Measurements from ENCODE around the gene ZNF177. TPM values are rescaled to one million over a fixed set of nuclear protein-coding genes. Genes with fewer than 3 reads are reported as not detected.
A peak's percentile ranks its signal among the peaks of the same experiment; 100 is the strongest.

The ZNF177 gene
- total RNA-seq (1.1 and 2.8 TPM in 2 replicates), polyA plus RNA-seq (2.1 and 2.5 TPM in 2 replicates), polyA minus RNA-seq (1.1 and 1.6 TPM in 2 replicates)
- total RNA-seq (2013), result 3.2 TPM

DNA sequence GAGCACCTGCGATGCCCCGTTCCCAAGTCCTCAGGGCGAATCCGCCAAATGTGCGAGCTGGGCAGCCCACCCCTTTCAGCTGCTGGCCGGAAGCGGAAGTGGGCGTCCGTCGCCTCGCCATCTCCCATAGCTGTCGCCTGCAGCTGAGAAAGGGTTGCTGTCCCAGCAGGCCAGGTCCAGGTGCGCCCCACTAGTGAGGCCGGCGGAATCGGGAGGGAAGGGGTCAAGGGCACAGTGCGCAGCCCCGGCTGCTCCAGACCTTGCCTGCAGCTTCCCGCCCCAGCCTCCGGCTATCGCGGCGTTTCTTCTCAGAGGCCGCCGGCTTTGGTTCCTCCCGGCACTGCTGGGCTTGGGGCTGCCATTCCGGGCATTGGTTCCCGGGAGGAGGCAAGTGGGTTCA is at the start of gene ZNF177:
Gene ZNF177 (plus strand): TSS at position 109 of the 400 bp plus-strand sequence. CDS start 15,299 bp downstream, outside the sequence.
- ATAC-seq (ENCODE audit: low read depth), result no peak
- H3K4me2 ChIP-seq (replicated peaks; ENCODE audit: low read depth, low read length, poor library complexity, severe bottlenecking), result peak within 1 kb of the TSS; percentile 24
- intact Hi-C loops (cut with micrococcal nuclease), result no loop called here
- peaks cover 30% of the 10 kb centered on the region for H3K9me3 Mint-ChIP-seq (ENCODE audit: insufficient read depth)
- ChIA-PET POLR2A (no interaction called here), CTCF (no interaction called here)
- H3K9ac ChIP-seq (ENCODE audit: low read length), result no peak within 1 kb of the TSS
- no peak within 1 kb of the TSS for H3K4me3 ChIP-seq (ENCODE audit: control extremely low read depth in 1 of 5, extremely low read depth in 1 of 5, insufficient read depth in 1 of 5, low read depth in 2 of 5, low read length in 4 of 5)
- H3K4me1 Mint-ChIP-seq, result peaks cover 6% of the 10 kb centered on the region
- H3K27ac ChIP-seq (ENCODE audit: low read length in 2 of 2), result no peak within 1 kb of the TSS
- no peak within 1 kb of the TSS for H3K27ac Mint-ChIP-seq
- H3K27me3 Mint-ChIP-seq, result peaks cover 14% of the 10 kb centered on the region
- H3K4me1 ChIP-seq (ENCODE audit: control insufficient read depth in 2 of 2, insufficient read depth in 2 of 2, low read length in 2 of 2), result peaks cover 0 to 8% of the 10 kb centered on the region in 2 donors
- H2AFZ ChIP-seq (ENCODE audit: insufficient read depth, low read depth, low read length, poor library complexity, severe bottlenecking), result no peak within 1 kb of the TSS
- H3K4me3 Mint-ChIP-seq, result no peak within 1 kb of the TSS
- peaks cover 0 to 11% (median 2%) of the 10 kb centered on the region in 4 experiments for H3K27me3 ChIP-seq (replicated peaks in 1 of 4; ENCODE audit: control extremely low read depth in 1 of 4, control insufficient read depth in 3 of 4, insufficient read depth in 4 of 4, low read length in 3 of 4)
- 11% methylated on average over 28 of the region's 28 CpGs for WGBS (ENCODE audit: insufficient coverage)
- no peaks in the 10 kb centered on the region for H4K20me1 ChIP-seq (ENCODE audit: control insufficient read depth, insufficient read depth, low read length, poor library complexity, severe bottlenecking)
- no peaks in the 10 kb centered on the region for H3K79me2 ChIP-seq (ENCODE audit: control insufficient read depth, insufficient read depth, low read length)
- no peak for DNase-seq
- H3K9me3 ChIP-seq (ENCODE audit: control extremely low read depth in 1 of 3, control insufficient read depth in 2 of 3, insufficient read depth in 1 of 3, low read length in 2 of 3), result peaks cover 0 to 67% (median 48%) of the 10 kb centered on the region in 3 donors
- no peak for TF ChIP-seq EZH2 (IDR thresholded peaks at IDR 0.05; ENCODE audit: borderline replicate concordance, insufficient read depth, low read depth, low read length, poor library complexity, severe bottlenecking)
- no peak for TF ChIP-seq CTCF (IDR thresholded peaks at IDR 0.05)
- H3K36me3 ChIP-seq (replicated peaks in 1 of 2; ENCODE audit: control extremely low read depth in 1 of 2, control insufficient read depth in 1 of 2, extremely low read depth in 1 of 2, insufficient read depth in 2 of 2, low read length in 1 of 2), result no peaks in the 10 kb centered on the region

GRCh38 chr19:9313756-9314155 is 49.1 kb upstream of the ZNF177 start:
- no peak overlapping the region for H3K4me3 ChIP-seq (ENCODE audit: control extremely low read depth in 1 of 5, extremely low read depth in 1 of 5, insufficient read depth in 1 of 5, low read depth in 2 of 5, low read length in 4 of 5)
- H3K36me3 ChIP-seq (replicated peaks in 1 of 2; ENCODE audit: control extremely low read depth in 1 of 2, control insufficient read depth in 1 of 2, extremely low read depth in 1 of 2, insufficient read depth in 2 of 2, low read length in 1 of 2), result no peaks in the 10 kb centered on the region
- H4K20me1 ChIP-seq (ENCODE audit: control insufficient read depth, insufficient read depth, low read length, poor library complexity, severe bottlenecking), result no peaks in the 10 kb centered on the region
- H3K79me2 ChIP-seq (ENCODE audit: control insufficient read depth, insufficient read depth, low read length), result peaks cover 4% of the 10 kb centered on the region
- H3K4me2 ChIP-seq (replicated peaks; ENCODE audit: low read depth, low read length, poor library complexity, severe bottlenecking), result no peak overlapping the region
- H3K4me1 ChIP-seq (ENCODE audit: control insufficient read depth in 2 of 2, insufficient read depth in 2 of 2, low read length in 2 of 2), result peaks cover under 1 to 7% of the 10 kb centered on the region in 2 donors
- H3K27ac Mint-ChIP-seq, result no peak overlapping the region
- H3K9me3 ChIP-seq (ENCODE audit: control extremely low read depth in 1 of 3, control insufficient read depth in 2 of 3, insufficient read depth in 1 of 3, low read length in 2 of 3), result peaks cover 1 to 43% (median 13%) of the 10 kb centered on the region in 3 donors
- DNase-seq (no peak), ATAC-seq (ENCODE audit: low read depth) (no peak)
- no peak for TF ChIP-seq EZH2 (IDR thresholded peaks at IDR 0.05; ENCODE audit: borderline replicate concordance, insufficient read depth, low read depth, low read length, poor library complexity, severe bottlenecking)
- TF ChIP-seq CTCF (IDR thresholded peaks at IDR 0.05), result no peak
- WGBS (ENCODE audit: insufficient coverage), result 90% methylated on average over 4 of the region's 4 CpGs
- peaks cover 9% of the 10 kb centered on the region for H3K27me3 Mint-ChIP-seq
- H3K4me1 Mint-ChIP-seq, result peaks cover 10% of the 10 kb centered on the region
- H3K9me3 Mint-ChIP-seq (ENCODE audit: insufficient read depth), result peaks cover 5% of the 10 kb centered on the region
- H3K27me3 ChIP-seq (replicated peaks in 1 of 4; ENCODE audit: control extremely low read depth in 1 of 4, control insufficient read depth in 3 of 4, insufficient read depth in 4 of 4, low read length in 3 of 4), result peaks cover 0 to 6% (median 0%) of the 10 kb centered on the region in 4 experiments
- intact Hi-C loops (cut with micrococcal nuclease), result no loop called here
- CTCF ChIA-PET, result interaction anchor here (0.7 to 1.9 kb wide), 2 partner anchors 10 to 480 kb away, joined by 3 to 4 read pairs; partner anchors contain the start of gene ZNF559
- no peak overlapping the region for H2AFZ ChIP-seq (ENCODE audit: insufficient read depth, low read depth, low read length, poor library complexity, severe bottlenecking)
- POLR2A ChIA-PET, result interaction anchor here (0.6 kb wide), 1 partner anchor 12 kb away, joined by 5 read pairs; no protein-coding TSS in a partner anchor
- no peak overlapping the region for H3K27ac ChIP-seq (ENCODE audit: low read length in 2 of 2)
- H3K9ac ChIP-seq (ENCODE audit: low read length), result no peak overlapping the region
- no peak overlapping the region for H3K4me3 Mint-ChIP-seq
